Measurements from ENCODE around the gene REN.

Gene REN

DNA sequence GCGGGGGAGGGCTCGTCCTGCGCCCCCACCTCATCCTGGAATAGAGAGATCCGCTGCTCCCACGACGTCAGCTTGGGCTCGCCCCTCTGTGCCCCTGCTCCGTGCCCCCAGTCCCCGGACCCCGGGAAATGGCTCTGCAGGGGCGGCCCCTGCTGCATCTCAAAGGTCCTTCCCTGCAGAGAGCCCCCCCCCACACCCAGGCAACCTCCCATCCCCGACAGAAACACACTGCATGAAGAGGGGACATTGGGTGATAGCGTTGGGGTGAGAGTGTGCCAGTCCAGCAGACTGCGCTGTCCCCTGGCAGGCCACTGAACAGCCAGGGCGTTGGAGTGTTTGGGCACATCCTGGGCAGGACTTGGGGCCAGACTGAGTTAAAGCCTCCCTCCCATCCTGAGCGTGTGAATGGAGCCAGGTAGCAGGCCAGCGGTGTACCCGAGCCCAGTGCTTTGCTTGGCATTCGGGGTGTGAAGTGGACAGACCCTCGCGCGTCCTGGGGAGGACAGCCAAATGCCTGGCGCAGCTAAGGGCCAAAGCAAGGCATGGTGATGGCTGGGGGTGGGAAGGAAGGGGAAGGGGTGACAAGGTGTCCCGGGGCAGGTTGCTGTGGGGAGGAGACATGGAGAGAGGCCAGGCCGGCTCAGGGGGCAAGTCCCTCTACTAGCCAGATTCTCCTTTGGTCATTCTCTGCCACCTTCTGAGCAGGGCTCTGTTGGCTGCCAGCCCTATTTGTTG, 13.7 kb downstream of the REN start:
- DNase-seq: no peak

GRCh38 chr1:204151552-204152309, 14.4 kb downstream of the REN start, which contains the start of gene ETNK2:
Gene ETNK2 (minus strand): TSS chr1:204152044. CDS start chr1:204151852, 192 bp downstream.
- peak; percentile 74 for DNase-seq

GRCh38 chr1:204150702-204151551, 15.2 kb downstream of the REN start:
- peak; percentile 6 for DNase-seq

GRCh38 chr1:204149635-204150565, 16.2 kb downstream of the REN start:
- DNase-seq: no peak

GRCh38 chr1:204149107-204149506, 17.0 kb downstream of the REN start:
- DNase-seq: no peak

GRCh38 chr1:204147406-204148383, 18.4 kb downstream of the REN start:
- no peak for DNase-seq

DNA sequence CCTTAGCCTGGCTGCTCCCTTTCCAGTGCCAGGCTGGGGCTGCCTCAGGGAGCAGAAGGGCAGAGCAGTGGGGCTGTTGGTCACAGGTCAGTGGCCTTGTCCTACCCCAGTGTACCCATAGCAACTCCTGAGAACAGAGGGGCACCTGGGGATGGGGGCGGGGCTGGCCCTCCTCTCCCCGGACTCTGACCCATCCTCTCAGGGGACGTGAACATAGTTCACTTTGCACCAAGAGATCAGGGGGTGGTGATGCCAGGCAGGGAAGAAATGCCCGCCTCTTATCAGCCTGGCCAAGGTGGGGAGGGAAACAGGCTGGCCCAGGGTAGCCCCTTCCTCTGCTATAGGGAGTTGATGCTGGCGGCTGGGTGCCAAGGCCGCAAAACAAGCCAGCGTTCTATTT, 19.2 kb downstream of the REN start:
- DNase-seq: no peak

- DNase-seq: no peak
Measured at GRCh38 chr1:204146309-204146708, 19.8 kb downstream of the REN start.

DNA sequence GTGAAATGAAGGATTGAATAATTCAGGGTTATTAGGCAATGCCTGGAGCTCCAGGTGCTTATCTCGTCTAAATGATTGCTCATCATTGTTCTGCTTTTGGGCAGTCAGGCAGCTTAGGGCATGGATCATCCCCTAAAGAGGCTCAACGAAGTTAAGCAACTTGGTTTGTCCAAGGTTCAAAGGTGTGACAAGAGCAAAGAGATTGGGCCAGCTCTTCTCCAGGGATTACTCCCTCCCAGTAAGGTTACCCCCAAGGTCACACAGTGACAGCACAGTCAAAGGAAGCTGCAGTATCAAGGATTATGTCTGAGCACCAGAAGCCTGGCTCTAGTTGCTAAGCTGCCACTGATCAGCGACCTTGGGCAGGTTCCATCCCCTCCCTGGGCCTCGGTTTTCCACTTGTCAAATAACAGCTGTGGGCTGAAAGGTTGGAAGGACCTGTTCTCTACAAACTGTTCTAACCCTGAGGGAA, 21.1 kb downstream of the REN start:
- no peak for DNase-seq

DNA sequence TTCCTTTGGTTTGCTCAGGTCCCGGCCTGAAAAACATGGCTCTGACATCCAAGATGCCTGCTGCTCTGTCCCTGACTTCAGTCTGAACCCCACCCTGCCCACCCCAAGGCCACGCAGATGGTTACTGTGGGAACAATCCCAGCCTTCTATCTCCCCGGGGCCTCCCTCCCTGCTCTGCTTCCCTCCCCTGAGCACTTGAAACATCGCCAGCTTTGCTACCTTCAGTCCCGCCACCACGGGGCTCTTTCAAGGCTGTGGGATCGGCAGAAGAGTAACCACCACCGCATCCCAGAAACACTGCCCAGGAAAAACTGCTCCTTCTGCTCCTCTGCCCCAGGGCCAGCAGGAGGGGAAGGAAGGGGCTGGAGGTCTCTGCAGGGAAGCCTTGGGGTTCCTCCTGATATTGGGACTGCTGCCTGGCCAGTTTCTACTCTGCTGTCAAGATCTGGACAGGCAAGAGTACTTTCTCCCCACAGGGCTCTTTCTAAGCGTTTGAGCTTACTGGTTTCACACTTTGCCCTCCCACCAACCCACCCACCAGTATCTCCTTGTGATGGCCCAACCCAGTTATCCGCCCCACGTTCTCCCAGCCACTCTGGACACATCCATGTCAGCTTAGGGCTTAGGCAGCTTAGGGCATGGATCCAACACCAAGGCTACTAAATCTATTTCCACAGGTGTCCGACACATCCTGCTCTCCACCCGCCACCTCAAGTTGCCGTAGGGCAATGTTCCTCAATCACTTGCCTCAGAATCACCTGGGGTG, 22.7 kb downstream of the REN start:
- no peak for DNase-seq

- no peak for DNase-seq
Measured at GRCh38 chr1:204142032-204142974, 23.8 kb downstream of the REN start.

- no peak for DNase-seq
Measured at GRCh38 chr1:204141131-204141530, 25.0 kb downstream of the REN start.

GRCh38 chr1:204139952-204140351, 26.2 kb downstream of the REN start:
- no peak for DNase-seq

- no peak for DNase-seq
Measured at GRCh38 chr1:204139088-204139487, 27.0 kb downstream of the REN start.

- no peak for DNase-seq
Measured at GRCh38 chr1:204136814-204137213, 29.3 kb downstream of the REN start.

DNA sequence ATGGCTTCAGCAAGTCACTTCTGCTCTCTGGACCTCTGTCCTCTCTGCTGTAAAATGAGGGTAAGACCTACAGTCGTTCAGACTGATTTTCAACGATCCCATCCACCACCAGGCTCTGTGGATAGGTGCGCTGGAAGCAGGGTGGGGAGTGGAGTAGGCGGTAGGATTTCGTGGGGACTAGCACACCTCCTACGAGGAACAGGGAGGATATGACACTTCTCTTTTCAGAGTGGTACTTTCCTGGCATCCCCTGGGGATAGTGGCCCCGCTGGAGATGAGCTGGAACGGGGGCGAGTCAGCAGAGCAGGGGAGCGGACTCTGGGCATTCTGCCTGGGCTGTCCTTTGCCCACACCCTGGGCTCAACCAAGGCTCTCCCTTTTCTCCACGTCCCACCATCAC, 32.0 kb downstream of the REN start:
- DNase-seq: no peak

DNA sequence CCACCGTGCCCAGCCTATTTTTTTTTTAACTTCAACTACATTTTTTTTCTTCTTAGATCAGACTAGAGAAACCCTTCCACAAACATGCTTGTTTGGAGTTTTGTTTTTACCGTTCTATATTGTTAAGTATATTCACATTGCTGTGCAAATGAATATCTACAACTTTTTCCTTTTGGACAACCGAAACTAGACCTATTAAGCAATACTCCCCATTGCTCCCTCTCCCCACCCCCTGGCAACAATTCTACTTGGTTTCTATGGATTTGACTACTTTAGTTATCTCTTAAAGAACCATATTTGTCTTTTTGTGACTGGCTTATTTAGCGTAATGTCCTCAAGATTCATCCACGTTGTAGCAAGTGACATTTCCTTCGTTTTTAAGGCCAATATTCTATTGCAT, 33.4 kb downstream of the REN start:
- no peak for DNase-seq

GRCh38 chr1:204131978-204132377, 34.2 kb downstream of the REN start:
- no peak for DNase-seq
